IMR-90 (cell line): Measurements from ENCODE around the gene ABHD16B. TPM values are rescaled to one million over a fixed set of nuclear protein-coding genes. Genes with fewer than 3 reads are reported as not detected.

Experiments
- ATAC-seq: fragments of 200-7000 bp; cut with Tn5 transposase; 2 replicates; pipeline ENCODE4 v1.9.1; 2020; ENCODE audit warnings: low read depth, mild to moderate bottlenecking, moderate library complexity
- BruUV-seq: library from RNA; stranded (reverse); fragments of 400-500 nt; replicated peaks from 2 replicates; lab custom pipeline; 2021; lab: Mats Ljungman, UMichigan
- CTCF ChIA-PET: fragments of 300-600 bp; formaldehyde crosslinking; extraction: SDS; loops from one replicate; lab custom pipeline; 2021; ENCODE audit warnings: antibody characterized with exemption; lab: Yijun Ruan, JAX
- POLR2A ChIA-PET: fragments of 300-600 bp; sonication (Branson Sonifier 250); formaldehyde crosslinking; loops from one replicate; lab custom pipeline; 2022; ENCODE audit warnings: antibody characterized with exemption; ENCODE audit not compliant: unreplicated experiment; lab: Charles Lee
- DNase-seq: peaks from one replicate; pipeline ENCODE4 v3.0.0; 2013
- H2AFZ ChIP-seq: replicated peaks from 2 replicates; pipeline ENCODE3; 2013; ENCODE audit warnings: low read length, mild to moderate bottlenecking; ENCODE audit not compliant: poor library complexity
- H2AK5ac ChIP-seq: 2 replicates; pipeline ENCODE4 v1.6.1; 2013; ENCODE audit warnings: low read depth, low read length, inconsistent platforms
- H2AK9ac ChIP-seq: replicated peaks from 2 replicates; pipeline ENCODE3; 2013; ENCODE audit warnings: mild to moderate bottlenecking, low read depth, low read length, moderate library complexity; ENCODE audit not compliant: poor library complexity
- H2BK120ac ChIP-seq: 2 replicates; pipeline ENCODE4 v1.6.1; 2013; ENCODE audit warnings: low read depth, low read length, inconsistent platforms
- H2BK15ac ChIP-seq: 3 replicates; pipeline ENCODE4 v1.6.1; 2013; ENCODE audit warnings: low read depth, low read length, inconsistent platforms
- H2BK20ac ChIP-seq: 2 replicates; pipeline ENCODE4 v1.6.1; 2013; ENCODE audit warnings: low read depth, mild to moderate bottlenecking, inconsistent platforms, low read length, moderate library complexity
- H2BK5ac ChIP-seq: 2 replicates; pipeline ENCODE4 v1.6.1; 2013; ENCODE audit warnings: mild to moderate bottlenecking, low read depth, low read length, inconsistent platforms; ENCODE audit not compliant: poor library complexity, severe bottlenecking
- H3K14ac ChIP-seq: replicated peaks from 2 replicates; pipeline ENCODE4 v1.6.1; 2013; ENCODE audit warnings: low read depth, low read length, inconsistent platforms
- H3K18ac ChIP-seq: 2 replicates; pipeline ENCODE4 v1.6.1; 2013; ENCODE audit warnings: low read depth, low read length, control low read depth
- H3K23ac ChIP-seq: 2 replicates; pipeline ENCODE4 v1.6.1; 2013; ENCODE audit warnings: low read depth, low read length, inconsistent platforms
- H3K27ac ChIP-seq: 2 replicates; pipeline ENCODE4 v1.5.1; 2013; ENCODE audit warnings: mild to moderate bottlenecking, control low read depth, low read length; ENCODE audit not compliant: insufficient read depth
- H3K27me3 ChIP-seq: 2 replicates; pipeline ENCODE4 v1.6.1; 2013; ENCODE audit warnings: low read length; ENCODE audit not compliant: control insufficient read depth, insufficient read depth
- H3K36me3 ChIP-seq: 2 replicates; pipeline ENCODE4 v1.6.1; 2013; ENCODE audit warnings: low read length, mixed read lengths; ENCODE audit not compliant: control insufficient read depth, insufficient read depth
- H3K4ac ChIP-seq: 2 replicates; pipeline ENCODE4 v1.6.1; 2013; ENCODE audit warnings: low read depth, low read length, inconsistent platforms
- H3K4me1 ChIP-seq: 2 replicates; pipeline ENCODE4 v1.6.1; 2013; ENCODE audit warnings: low read length, mixed read lengths; ENCODE audit not compliant: control insufficient read depth, insufficient read depth
- H3K4me2 ChIP-seq: 2 replicates; pipeline ENCODE4 v1.6.1; 2013; ENCODE audit warnings: low read depth, mild to moderate bottlenecking, control low read depth, low read length, moderate library complexity
- H3K4me3 ChIP-seq: 2 replicates; pipeline ENCODE4 v1.5.1; 2013; ENCODE audit warnings: low read depth, mild to moderate bottlenecking, control low read depth, low read length, moderate library complexity; ENCODE audit not compliant: insufficient read depth
- H3K56ac ChIP-seq: 2 replicates; pipeline ENCODE4 v1.6.1; 2013; ENCODE audit warnings: low read length, inconsistent platforms; ENCODE audit not compliant: insufficient read depth; ENCODE audit errors: extremely low read depth
- H3K79me1 ChIP-seq, 2 experiments: 2 replicates each; pipeline ENCODE4 v1.6.1; 2013; ENCODE audit warnings: low read length in 2 of 2, inconsistent platforms in 1 of 2, low read depth in 1 of 2
- H3K9ac ChIP-seq: 2 replicates; pipeline ENCODE4 v1.6.1; 2013; ENCODE audit warnings: low read depth, low read length, control low read depth
- H3K9me1 ChIP-seq: 2 replicates; pipeline ENCODE4 v1.6.1; 2013; ENCODE audit warnings: low read length, inconsistent platforms; ENCODE audit not compliant: insufficient read depth
- H3K9me3 ChIP-seq: 2 replicates; pipeline ENCODE4 v1.6.1; 2013; ENCODE audit warnings: low read length; ENCODE audit not compliant: control insufficient read depth, insufficient read depth
- H4K20me1 ChIP-seq: 2 replicates; pipeline ENCODE4 v1.6.1; 2013; ENCODE audit warnings: low read length, inconsistent platforms; ENCODE audit not compliant: insufficient read depth
- H4K5ac ChIP-seq: 2 replicates; pipeline ENCODE4 v1.6.1; 2013; ENCODE audit warnings: mild to moderate bottlenecking, low read depth, low read length, control low read depth
- H4K8ac ChIP-seq, 2 experiments: 2 replicates each; pipeline ENCODE4 v1.6.1; 2013; ENCODE audit warnings: low read depth in 2 of 2, low read length in 2 of 2, control low read depth in 1 of 2, inconsistent platforms in 1 of 2
- H4K91ac ChIP-seq: 2 replicates; pipeline ENCODE4 v1.6.1; 2013; ENCODE audit warnings: low read depth, low read length, inconsistent platforms; ENCODE audit not compliant: insufficient read depth
- BHLHE40 ChIP-seq: fragments of 150-350 bp; IDR thresholded peaks from 2 replicates; pipeline ENCODE4 v1.6.1; 2016; ENCODE audit warnings: mild to moderate bottlenecking, low read depth, low read length
- CEBPB ChIP-seq: IDR thresholded peaks from 2 replicates; pipeline ENCODE4 v1.6.1; 2012; ENCODE audit warnings: low read depth, low read length, improper control_type of control experiment
- CHD1 ChIP-seq: IDR thresholded peaks from 2 replicates; pipeline ENCODE4 v1.6.1; 2012; ENCODE audit warnings: low read depth, low read length, improper control_type of control experiment
- CTCF ChIP-seq: conservative IDR thresholded peaks from 2 replicates; pipeline ENCODE4 v1.5.1; 2012; ENCODE audit warnings: mild to moderate bottlenecking, low read depth, low read length, improper control_type of control experiment
- FOS ChIP-seq: fragments of 150-350 bp; IDR thresholded peaks from 2 replicates; pipeline ENCODE4 v1.6.1; 2016; ENCODE audit warnings: low read depth, low read length
- MAFK ChIP-seq: IDR thresholded peaks from 2 replicates; pipeline ENCODE4 v1.6.1; 2012; ENCODE audit warnings: low read depth, low read length, improper control_type of control experiment
- MAZ ChIP-seq: IDR thresholded peaks from 2 replicates; pipeline ENCODE4 v1.6.1; 2012; ENCODE audit warnings: low read depth, mild to moderate bottlenecking, low read length, improper control_type of control experiment, moderate library complexity, borderline replicate concordance
- MXI1 ChIP-seq: IDR thresholded peaks from 2 replicates; pipeline ENCODE4 v1.6.1; 2012; ENCODE audit warnings: low read depth, mild to moderate bottlenecking, low read length, moderate library complexity, borderline replicate concordance
- NFE2L2 ChIP-seq: fragments of 150-350 bp; IDR thresholded peaks from 2 replicates; pipeline ENCODE4 v1.6.1; 2016; ENCODE audit warnings: low read depth, mild to moderate bottlenecking, low read length
- POLR2A ChIP-seq: IDR thresholded peaks from 2 replicates; pipeline ENCODE4 v1.6.1; 2012; ENCODE audit warnings: mild to moderate bottlenecking, low read depth, low read length
- RAD21 ChIP-seq: IDR thresholded peaks from 2 replicates; pipeline ENCODE4 v1.6.1; 2012; ENCODE audit warnings: low read length, improper control_type of control experiment
- RCOR1 ChIP-seq: IDR thresholded peaks from 2 replicates; pipeline ENCODE4 v1.6.1; 2012; ENCODE audit warnings: mild to moderate bottlenecking, low read length, improper control_type of control experiment; ENCODE audit not compliant: insufficient replicate concordance
- RFX5 ChIP-seq: IDR thresholded peaks from 2 replicates; pipeline ENCODE4 v1.8.0; 2012; ENCODE audit warnings: low read depth, mild to moderate bottlenecking, low read length, moderate library complexity
- SMC3 ChIP-seq: fragments of 150-350 bp; IDR thresholded peaks from 2 replicates; pipeline ENCODE4 v1.6.1; 2016; ENCODE audit warnings: low read depth, mild to moderate bottlenecking, antibody characterized with exemption, low read length, moderate library complexity
- USF2 ChIP-seq: fragments of 150-350 bp; IDR thresholded peaks from 2 replicates; pipeline ENCODE4 v1.6.1; 2017; ENCODE audit warnings: mild to moderate bottlenecking, antibody characterized with exemption, low read length, low read depth
- WGBS, 2 experiments: methylation state at CpG; one replicate each; pipeline versions ENCODE4 v1.1.5 to v1.1.7; 2013; ENCODE audit warnings: missing lambda C conversion rate in 2 of 2; ENCODE audit not compliant: insufficient read length in 1 of 2; ENCODE audit errors: extremely low coverage in 2 of 2; 5-methylcytosine and 5-hydroxymethylcytosine counted together
- dilution Hi-C: fragments of 300-500 bp; cut with HindIII; formaldehyde crosslinking; loops from one replicate; pipeline ENCODE4 v1.14.3; 2018; ENCODE audit warnings: low sequenced_read_pairs; ENCODE audit not compliant: unreplicated experiment
- in situ Hi-C: fragments of 300-500 bp; cut with MboI; formaldehyde crosslinking; loops from 3 replicates; pipeline ENCODE4 v1.14.3; 2019; ENCODE audit warnings: low sequenced_read_pairs, inconsistent platforms, mixed read lengths
- intact Hi-C: fragments of 100-400 bp; cut with micrococcal nuclease; formaldehyde crosslinking; loops from 2 replicates; pipeline ENCODE4 v1.10.0; 2022
- polyA plus RNA-seq, 3 experiments: library from polyadenylated mRNA; depleted of rRNA; stranded (reverse); fragments of >200 nt; gene quantifications; 2 replicates each; pipeline ENCODE4 v1.2.3, GENCODE V29; 2012; ENCODE audit warnings: low replicate concordance in 1 of 3
- total RNA-seq: library from RNA; depleted of rRNA; stranded (reverse); fragments of >200 nt; gene quantifications from 2 replicates; pipeline ENCODE4 v1.2.3, GENCODE V29; 2012
- TF ChIP-seq, protein P1 (sequence below): fragments of 150-350 bp; IDR thresholded peaks from 2 replicates; pipeline ENCODE4 v1.6.1; 2016; ENCODE audit warnings: low read depth, mild to moderate bottlenecking, low read length, moderate library complexity, borderline replicate concordance

Gene ABHD16B
- total and polyA plus RNA-seq, 2 of the 4 experiments (the other 2 are of a cell fraction) = 0.05 TPM; not detected in 1

- no peak overlapping the region for H3K4me2 ChIP-seq
- in situ Hi-C loops (no loop called here), intact Hi-C loops (no loop called here), dilution Hi-C loops (no loop called here)
- no peak overlapping the region for H2AK5ac ChIP-seq
- no peak overlapping the region for H3K27ac ChIP-seq
- POLR2A ChIA-PET = no interaction called here
- H4K8ac ChIP-seq = no peak overlapping the region
- no peak for ATAC-seq
- H2AFZ ChIP-seq = no peak overlapping the region
- H3K36me3 ChIP-seq = peaks cover 5% of the 10 kb centered on the region
- H2AK9ac ChIP-seq = no peak overlapping the region
- H3K56ac ChIP-seq = no peak overlapping the region
- no peak overlapping the region for H3K14ac ChIP-seq
- no peak overlapping the region for H3K18ac ChIP-seq
- no peak overlapping the region for H2BK15ac ChIP-seq
- H3K4me3 ChIP-seq = no peak overlapping the region
- CTCF ChIA-PET = no interaction called here
- peaks cover 7 to 79% of the 10 kb centered on the region in 2 experiments for H3K79me1 ChIP-seq
- H4K91ac ChIP-seq = no peak overlapping the region
- H3K9ac ChIP-seq = no peak overlapping the region
- H3K4me1 ChIP-seq = peaks cover 4% of the 10 kb centered on the region; the same call in 1 of the 2 replicates
- H3K23ac ChIP-seq = no peak overlapping the region
- H3K9me3 ChIP-seq = no peaks in the 10 kb centered on the region
- TF ChIP-seq CHD1 (no peak), USF2 (no peak), RCOR1 (no peak), FOS (no peak), CEBPB (no peak), BHLHE40 (no peak), SMC3 (no peak), MAZ (no peak), NFE2L2 (no peak), MXI1 (no peak), MAFK (no peak), POLR2A (no peak), RFX5 (no peak), CTCF (no peak), RAD21 (no peak)
- TF ChIP-seq, protein P1, sequence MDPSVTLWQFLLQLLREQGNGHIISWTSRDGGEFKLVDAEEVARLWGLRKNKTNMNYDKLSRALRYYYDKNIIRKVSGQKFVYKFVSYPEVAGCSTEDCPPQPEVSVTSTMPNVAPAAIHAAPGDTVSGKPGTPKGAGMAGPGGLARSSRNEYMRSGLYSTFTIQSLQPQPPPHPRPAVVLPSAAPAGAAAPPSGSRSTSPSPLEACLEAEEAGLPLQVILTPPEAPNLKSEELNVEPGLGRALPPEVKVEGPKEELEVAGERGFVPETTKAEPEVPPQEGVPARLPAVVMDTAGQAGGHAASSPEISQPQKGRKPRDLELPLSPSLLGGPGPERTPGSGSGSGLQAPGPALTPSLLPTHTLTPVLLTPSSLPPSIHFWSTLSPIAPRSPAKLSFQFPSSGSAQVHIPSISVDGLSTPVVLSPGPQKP = no peak
- WGBS, 2 experiments = 97% methylated on average over 13 of the region's 16 CpGs; no CpG with 5 or more reads in 1 of the 2 experiments
- H3K9me1 ChIP-seq = peaks cover 15% of the 10 kb centered on the region
- H2BK120ac ChIP-seq = no peak overlapping the region
- H4K5ac ChIP-seq = no peak overlapping the region
- no peak overlapping the region for H2BK5ac ChIP-seq
- no TSS peak for BruUV-seq
- H4K20me1 ChIP-seq = peaks cover 94% of the 10 kb centered on the region
- H2BK20ac ChIP-seq = no peak overlapping the region
- no peaks in the 10 kb centered on the region for H3K27me3 ChIP-seq
- no peak for DNase-seq
- no peak overlapping the region for H3K4ac ChIP-seq
Measured at GRCh38 chr20:63908008-63908682, 46.8 kb downstream of the ABHD16B start.
